GM10847 (cell line): ENCODE results near the gene ARSD.

Experiments
- POLR2A ChIP-seq: IDR thresholded peaks from 2 replicates; pipeline ENCODE4 v1.6.1; 2011; ENCODE audit not compliant: insufficient read length; ENCODE audit errors: extremely low read depth

ARSD gene

GRCh38 chrX:2902841-2903240, 26.3 kb downstream of the ARSD start:
- no peak for TF ChIP-seq POLR2A

DNA sequence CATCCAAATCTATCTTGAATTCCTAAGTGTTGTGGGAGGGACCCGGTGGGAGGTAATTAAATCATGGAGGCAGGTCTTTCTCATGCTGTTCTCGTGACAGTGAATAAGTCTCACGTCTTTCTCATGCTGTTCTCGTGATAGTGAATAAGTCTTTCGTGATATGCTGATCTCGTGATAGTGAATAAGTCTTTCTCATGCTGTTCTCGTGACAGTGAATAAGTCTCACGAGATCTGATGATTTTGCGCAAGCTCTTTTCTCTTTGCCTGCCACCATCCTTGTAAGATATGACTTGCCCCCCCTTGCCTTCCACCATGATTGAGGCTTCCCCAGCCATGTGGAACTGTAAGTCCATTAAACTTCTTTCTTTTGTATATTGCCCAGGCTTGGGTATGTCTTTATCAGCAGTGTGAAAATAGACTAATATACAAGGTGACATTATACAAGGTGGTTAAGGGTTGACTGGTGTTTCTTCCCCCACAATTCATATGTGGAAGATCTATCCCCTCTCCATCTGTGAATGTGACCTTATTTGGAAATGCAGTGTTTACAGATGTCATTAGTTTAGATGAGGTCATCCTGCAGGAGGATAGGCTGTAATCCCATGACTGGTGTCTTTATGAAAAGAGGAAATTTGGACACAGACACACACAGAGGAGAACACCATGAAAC, 27.6 kb downstream of the ARSD start:
- no peak for TF ChIP-seq POLR2A

- TF ChIP-seq POLR2A, result no peak
Measured at GRCh38 chrX:2898846-2899512, 30.2 kb downstream of the ARSD start.

DNA sequence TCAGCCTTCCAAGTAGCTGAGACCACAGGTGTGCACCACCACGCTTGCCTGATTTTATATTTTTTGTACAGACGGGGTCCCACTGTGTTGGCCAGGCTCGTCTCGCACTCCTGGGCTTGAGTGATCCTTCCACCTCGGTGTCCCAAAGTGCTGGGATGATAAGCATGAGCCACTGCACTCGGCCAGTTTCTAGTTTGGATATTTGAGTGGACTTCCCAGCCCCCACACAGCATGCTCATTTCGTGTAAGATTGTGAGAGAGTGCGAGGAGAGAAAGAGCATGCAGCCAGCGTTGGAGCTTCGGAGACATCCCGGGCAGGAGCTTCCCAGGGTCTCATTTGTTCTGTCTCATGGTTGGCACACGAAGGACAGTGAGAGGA, 31.8 kb downstream of the ARSD start:
- TF ChIP-seq POLR2A, result no peak

DNA sequence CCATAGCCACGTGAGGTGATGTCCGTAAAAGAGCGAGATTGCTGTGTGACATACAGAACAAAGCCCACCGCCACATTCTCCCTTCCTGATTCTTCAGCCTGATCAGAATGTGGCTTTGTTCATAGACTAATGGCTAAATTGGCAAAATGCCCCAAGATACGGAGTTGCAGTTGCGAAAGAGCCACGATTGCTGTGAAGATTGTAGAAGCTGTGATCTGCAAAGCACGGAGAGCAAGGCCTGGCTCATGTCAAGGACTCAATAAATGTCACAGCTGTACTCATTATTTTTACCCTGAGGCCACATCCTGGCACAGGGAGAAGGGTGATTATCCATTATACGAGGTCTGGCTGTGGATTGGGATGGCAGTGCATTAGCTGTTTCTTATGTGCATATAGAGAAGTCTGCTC, 34.2 kb downstream of the ARSD start:
- no peak for TF ChIP-seq POLR2A

GRCh38 chrX:2892816-2893215, 36.3 kb downstream of the ARSD start:
- no peak for TF ChIP-seq POLR2A

DNA sequence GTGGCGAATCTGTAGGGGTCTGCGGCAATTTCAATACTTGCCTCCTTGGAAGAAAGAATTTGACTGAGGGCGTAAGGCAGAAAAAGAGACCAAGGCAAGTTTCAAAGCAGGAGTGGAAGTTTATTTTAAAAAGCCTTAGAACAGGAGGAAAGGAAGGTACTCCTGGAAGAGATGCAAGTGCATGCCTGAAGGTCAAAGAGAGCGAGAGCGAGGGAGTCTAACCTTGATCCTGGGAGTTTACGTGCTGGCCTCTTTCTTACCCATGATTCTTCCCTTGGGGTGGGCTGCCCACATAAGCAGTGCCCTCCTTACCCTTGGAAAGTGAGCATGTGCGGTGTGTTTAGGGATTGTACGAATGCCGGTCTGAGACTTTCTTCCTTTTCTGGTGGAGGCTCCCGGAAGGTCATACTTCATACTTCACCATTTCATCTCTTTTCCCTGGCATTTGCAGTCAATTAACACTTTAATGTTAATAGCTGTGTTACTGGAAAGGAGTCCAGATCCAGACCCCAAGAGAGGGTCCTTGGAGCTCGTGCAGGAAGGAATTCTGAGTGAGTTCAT, 40.0 kb downstream of the ARSD start:
- no peak for TF ChIP-seq POLR2A

GRCh38 chrX:2888309-2888708, 40.8 kb downstream of the ARSD start:
- no peak for TF ChIP-seq POLR2A

DNA sequence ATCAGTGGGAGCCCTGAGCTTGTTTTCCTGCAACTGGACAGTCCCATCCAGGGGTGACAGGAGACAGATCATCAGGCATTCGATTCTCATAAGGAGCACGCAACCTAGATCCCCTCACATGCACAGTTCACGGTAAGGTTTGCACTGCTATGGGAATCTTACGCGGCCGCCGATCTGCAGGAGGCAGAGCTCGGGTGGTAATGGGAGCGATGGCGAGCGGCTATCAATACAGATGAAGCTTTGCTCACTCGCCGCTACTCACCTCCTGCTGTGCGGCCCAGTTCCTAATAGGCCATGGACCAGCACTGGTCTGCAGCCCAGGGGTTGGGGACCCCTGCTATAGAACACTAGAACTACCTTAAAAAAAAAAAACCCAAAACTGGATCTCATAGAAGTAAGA, 45.4 kb downstream of the ARSD start:
- TF ChIP-seq POLR2A, result no peak

- TF ChIP-seq POLR2A, result no peak
Measured at GRCh38 chrX:2879670-2880069, 49.5 kb downstream of the ARSD start.

- no peak for TF ChIP-seq POLR2A
Measured at GRCh38 chrX:2878563-2878962, 50.6 kb downstream of the ARSD start.

DNA sequence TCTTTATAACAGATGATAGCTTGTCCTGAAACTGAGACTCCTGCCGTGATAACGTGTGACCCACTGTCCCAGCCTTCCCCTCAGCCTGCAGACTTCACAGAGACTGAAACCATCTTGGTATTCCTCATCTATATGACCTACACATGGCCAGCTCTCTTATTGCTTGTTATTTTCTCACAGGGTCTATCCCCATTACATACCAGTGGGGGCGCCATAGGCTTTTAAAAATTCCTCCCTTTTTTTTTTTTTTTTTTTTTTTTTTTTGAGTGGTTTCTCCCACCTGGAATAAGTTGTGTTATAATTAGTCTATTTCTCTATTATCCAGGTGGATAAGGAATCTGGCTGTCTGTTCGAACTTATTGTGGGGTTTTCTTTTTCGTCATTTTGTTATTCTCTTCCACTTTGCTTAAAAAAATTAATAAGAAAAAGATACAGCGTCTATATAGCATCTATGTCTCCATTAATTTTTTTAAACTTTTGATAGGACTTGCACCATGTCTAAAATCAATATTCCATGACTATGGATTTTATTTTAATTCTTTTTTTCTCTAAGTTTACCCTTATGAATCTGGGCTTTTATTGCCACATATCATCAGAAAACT, 53.2 kb downstream of the ARSD start:
- no peak for TF ChIP-seq POLR2A

GRCh38 chrX:2875136-2875481, 54.0 kb downstream of the ARSD start:
- no peak for TF ChIP-seq POLR2A

DNA sequence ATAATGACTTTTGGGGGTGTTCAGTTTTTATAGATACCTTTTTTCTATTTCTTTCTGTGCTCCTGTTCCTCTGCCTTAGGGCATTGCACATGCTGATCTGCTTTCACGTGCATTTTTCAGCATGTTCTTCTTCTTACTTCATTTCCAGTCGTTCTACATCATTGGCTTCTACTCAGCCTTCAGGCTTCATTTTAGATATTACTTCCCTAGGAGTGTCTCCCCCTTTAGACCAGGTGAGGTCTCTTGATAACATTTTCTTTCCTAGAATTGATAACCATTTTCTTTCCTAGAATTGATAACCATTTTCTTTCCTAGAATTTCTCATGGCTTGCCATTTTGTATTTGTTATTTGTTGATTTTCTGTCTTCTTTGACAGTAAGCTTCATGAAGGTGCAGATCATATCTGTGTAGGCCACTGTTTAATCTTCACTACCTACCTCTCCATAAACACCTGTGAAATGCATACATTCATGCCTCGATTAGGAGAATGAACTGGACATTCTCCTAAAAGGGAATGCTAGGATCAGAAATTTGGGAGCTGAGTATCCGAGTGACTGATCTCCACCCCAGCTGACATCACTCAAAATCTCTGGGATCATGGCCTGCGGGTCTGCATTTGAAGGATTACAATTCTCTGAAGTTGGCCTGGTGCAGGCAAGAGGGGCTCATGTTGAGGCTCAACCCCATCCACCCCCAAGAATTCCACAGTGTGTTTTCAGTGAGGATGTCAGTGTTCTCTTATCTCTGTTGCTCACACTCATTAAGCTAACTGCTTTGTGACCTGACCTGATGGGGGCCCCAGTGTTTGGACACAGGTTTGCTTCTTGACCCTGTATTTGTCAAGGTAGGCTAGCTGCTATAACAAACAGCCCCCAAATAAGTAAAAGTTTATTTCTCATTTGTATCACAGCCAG, 54.7 kb downstream of the ARSD start:
- TF ChIP-seq POLR2A, result no peak

DNA sequence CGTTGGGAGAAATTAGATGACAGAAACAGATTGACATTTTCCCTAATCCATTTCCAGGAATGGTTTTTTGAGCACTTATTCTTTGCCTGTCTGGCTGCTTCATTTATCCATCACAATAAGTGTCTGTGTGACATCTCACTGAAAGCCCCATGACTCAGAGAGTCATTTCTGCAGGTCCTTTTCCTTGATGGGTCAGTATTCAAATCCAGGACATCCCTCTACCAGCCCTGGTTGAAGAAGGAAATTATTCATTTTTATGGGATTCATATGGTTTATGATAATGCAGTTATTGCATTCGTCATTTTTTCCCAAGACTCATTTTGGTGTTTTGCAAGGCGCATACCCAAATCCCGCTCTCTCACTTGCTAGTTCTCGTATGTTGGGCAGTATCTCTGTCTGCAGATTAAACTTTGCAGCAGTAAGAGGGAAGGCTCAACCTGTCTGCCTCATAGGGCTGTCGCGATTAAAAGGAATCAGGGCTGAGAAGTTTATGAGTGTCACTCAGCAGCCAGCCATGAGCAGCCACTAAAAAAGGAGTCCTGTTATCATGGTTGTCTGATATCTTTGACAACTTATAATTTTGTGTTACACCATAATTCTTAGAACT, 56.4 kb downstream of the ARSD start:
- TF ChIP-seq POLR2A, result no peak
